ENCODE results near the gene EIF1AD. TPM values are rescaled to one million over a fixed set of nuclear protein-coding genes. Genes with fewer than 3 reads are reported as not detected.
A peak's percentile ranks its signal among the peaks of the same experiment; 100 is the strongest.

EIF1AD gene
- total RNA-seq, 1 donor from 2014 or later: 45.3 TPM

- DNase-seq (ENCODE audit: low read depth): no peak
- no peak for TF ChIP-seq CTCF (conservative IDR thresholded peaks at IDR 0.05; ENCODE audit: low read depth, low read length)
- H3K4me3 ChIP-seq (ENCODE audit: low read depth, low read length): no peak overlapping the region
Observed at GRCh38 chr11:66008468-66009101, 6.6 kb upstream of the EIF1AD start.

GRCh38 chr11:66008095-66008467 is 6.1 kb upstream of the EIF1AD start:
- no peak for DNase-seq (ENCODE audit: low read depth)
- H3K4me3 ChIP-seq (ENCODE audit: low read depth, low read length): no peak overlapping the region
- no peak for TF ChIP-seq CTCF (conservative IDR thresholded peaks at IDR 0.05; ENCODE audit: low read depth, low read length)

GRCh38 chr11:66007201-66007634 is 5.3 kb upstream of the EIF1AD start:
- no peak for DNase-seq (ENCODE audit: low read depth)
- TF ChIP-seq CTCF (conservative IDR thresholded peaks at IDR 0.05; ENCODE audit: low read depth, low read length): no peak

GRCh38 chr11:66006891-66007176 is 4.9 kb upstream of the EIF1AD start:
- no peak for DNase-seq (ENCODE audit: low read depth)
- no peak for TF ChIP-seq CTCF (conservative IDR thresholded peaks at IDR 0.05; ENCODE audit: low read depth, low read length)

More at GRCh38 chr11:66007201-66007634, 5.3 kb upstream of the EIF1AD start:
- no peak overlapping the region for H3K4me3 ChIP-seq (ENCODE audit: low read depth, low read length)

GRCh38 chr11:66006134-66006890 is 4.4 kb upstream of the EIF1AD start:
- TF ChIP-seq CTCF (conservative IDR thresholded peaks at IDR 0.05; ENCODE audit: low read depth, low read length): no peak
- H3K4me3 ChIP-seq (ENCODE audit: low read depth, low read length): no peak overlapping the region
- DNase-seq (ENCODE audit: low read depth): no peak

More at GRCh38 chr11:66006891-66007176, 4.9 kb upstream of the EIF1AD start:
- no peak overlapping the region for H3K4me3 ChIP-seq (ENCODE audit: low read depth, low read length)

GRCh38 chr11:66004186-66004585 is 2.2 kb upstream of the EIF1AD start:
- H3K4me3 ChIP-seq (ENCODE audit: low read depth, low read length): no peak overlapping the region
- TF ChIP-seq CTCF (conservative IDR thresholded peaks at IDR 0.05; ENCODE audit: low read depth, low read length): no peak
- no peak for DNase-seq (ENCODE audit: low read depth)

- peak overlapping the region; percentile 92 for H3K4me3 ChIP-seq (ENCODE audit: low read depth, low read length)
- no peak for DNase-seq (ENCODE audit: low read depth)
- TF ChIP-seq CTCF (conservative IDR thresholded peaks at IDR 0.05; ENCODE audit: low read depth, low read length): no peak
Observed at GRCh38 chr11:66003291-66003690, 1.3 kb upstream of the EIF1AD start.
